GM12892 (cell line): ENCODE measurements around the gene DSP.

Experiments used
- POLR2A ChIP-seq: IDR thresholded peaks from 2 replicates; pipeline ENCODE4 v1.6.1; 2011; ENCODE audit warnings: low read depth, low read length, control low read depth
- POLR2AphosphoS5 ChIP-seq: IDR thresholded peaks from 2 replicates; pipeline ENCODE4 v1.6.1; 2011; ENCODE audit warnings: low read depth, low read length, control low read depth
- TAF1 ChIP-seq: IDR thresholded peaks from 2 replicates; pipeline ENCODE4 v1.6.1; 2011; ENCODE audit warnings: low read depth, mild to moderate bottlenecking, control low read depth, low read length, borderline replicate concordance

DNA sequence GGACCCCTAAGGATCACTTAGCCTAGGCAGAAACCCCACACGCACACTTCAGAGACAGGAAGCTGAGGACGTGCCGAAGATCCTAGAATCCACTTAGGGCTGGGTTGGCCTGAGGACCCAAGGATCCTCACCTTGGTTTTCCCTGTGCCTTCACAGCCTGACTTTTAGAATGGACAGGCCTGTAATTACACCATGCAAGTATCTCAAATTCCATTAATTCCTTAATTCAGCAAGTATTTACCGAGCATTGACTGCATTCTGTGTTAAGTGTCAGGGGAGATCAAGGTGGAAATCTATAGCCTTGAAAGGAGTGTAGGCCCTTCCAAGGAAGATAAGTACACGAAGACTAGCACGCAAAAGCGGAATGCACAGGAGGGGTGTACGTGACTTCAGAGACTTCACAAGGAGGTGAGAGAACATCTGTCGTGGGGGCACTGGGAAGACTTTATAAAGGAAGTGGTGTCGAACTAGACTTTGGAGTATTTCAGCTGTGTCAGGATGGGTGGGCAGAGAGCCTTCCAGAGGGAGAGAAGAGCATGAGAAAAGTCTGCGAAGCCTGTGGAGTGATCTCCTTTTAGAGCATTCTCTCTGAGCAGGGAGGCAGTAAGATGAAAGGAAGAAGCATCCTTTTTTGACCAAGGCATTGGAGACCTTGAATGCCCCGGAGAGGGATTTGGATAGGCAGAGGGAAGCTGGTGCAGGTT lies 4.0 kb downstream of the DSP start:
- TF ChIP-seq POLR2AphosphoS5: no peak
- no peak for TF ChIP-seq POLR2A
- TF ChIP-seq TAF1: no peak
